Nephron (organoid): ENCODE results near the gene ARHGEF4.
A peak's percentile ranks its signal among the peaks of the same experiment; 100 is the strongest.

Source experiments
- H3K27ac Mint-ChIP-seq, 3 experiments: 2 replicates each; pipeline ENCODE4 v1.8.0; 2020; ENCODE audit warnings: mixed read lengths in 3 of 3, mild to moderate bottlenecking in 2 of 3, moderate library complexity in 1 of 3
- H3K27me3 Mint-ChIP-seq: 2 replicates; pipeline ENCODE4 v1.8.0; 2021; ENCODE audit warnings: low read depth, mild to moderate bottlenecking, moderate library complexity, mixed read lengths
- H3K36me3 Mint-ChIP-seq: 2 replicates; pipeline ENCODE4 v1.8.0; 2020; ENCODE audit warnings: low read depth, mixed read lengths
- H3K4me1 Mint-ChIP-seq: 2 replicates; pipeline ENCODE4 v1.8.0; 2020; ENCODE audit warnings: mixed read lengths
- H3K4me3 Mint-ChIP-seq, 3 experiments: 2 replicates each; pipeline ENCODE4 v1.8.0; 2020; ENCODE audit warnings: mild to moderate bottlenecking in 3 of 3, mixed read lengths in 3 of 3, moderate library complexity in 2 of 3
- H3K9me3 Mint-ChIP-seq: 2 replicates; pipeline ENCODE4 v1.8.0; 2020; ENCODE audit warnings: mixed read lengths
- TF ChIP-seq, protein P1 (sequence below), 3 experiments: fragments of 200-600 bp; sonication (generic); IDR thresholded peaks; one replicate each; pipeline ENCODE4 v1.5.0; 2021; ENCODE audit warnings: antibody characterized with exemption in 3 of 3; ENCODE audit not compliant: unreplicated experiment in 3 of 3

Gene ARHGEF4

DNA sequence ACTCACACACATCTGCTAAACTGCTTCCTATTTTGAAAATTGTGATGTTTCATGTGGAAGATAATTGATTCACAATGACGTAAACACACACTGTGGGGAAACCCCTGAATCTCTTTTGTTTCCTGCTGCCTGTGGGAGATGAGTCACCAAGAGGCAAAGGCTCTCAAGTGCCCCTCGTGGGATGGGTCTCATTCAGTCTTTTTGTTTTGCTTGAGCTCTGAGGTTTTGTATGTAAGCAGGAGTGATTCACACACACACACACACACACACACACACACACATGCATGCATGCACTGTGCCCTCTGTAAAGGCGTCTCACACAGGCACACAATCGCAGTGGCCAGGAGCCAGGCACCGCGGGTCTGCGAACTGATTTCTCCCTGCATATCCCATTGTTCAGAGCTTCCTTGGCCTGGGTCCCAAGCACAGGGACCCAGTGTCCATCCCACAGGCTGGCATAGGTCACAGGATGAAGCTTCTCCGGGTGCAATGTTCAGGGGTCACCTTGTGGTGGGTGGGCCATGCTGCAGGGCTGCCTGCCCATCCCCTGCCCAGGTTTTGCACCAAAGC lies 12.1 kb upstream of the ARHGEF4 start:
- peaks cover 29% of the 10 kb centered on the region for H3K4me1 Mint-ChIP-seq
- TF ChIP-seq, protein P1, sequence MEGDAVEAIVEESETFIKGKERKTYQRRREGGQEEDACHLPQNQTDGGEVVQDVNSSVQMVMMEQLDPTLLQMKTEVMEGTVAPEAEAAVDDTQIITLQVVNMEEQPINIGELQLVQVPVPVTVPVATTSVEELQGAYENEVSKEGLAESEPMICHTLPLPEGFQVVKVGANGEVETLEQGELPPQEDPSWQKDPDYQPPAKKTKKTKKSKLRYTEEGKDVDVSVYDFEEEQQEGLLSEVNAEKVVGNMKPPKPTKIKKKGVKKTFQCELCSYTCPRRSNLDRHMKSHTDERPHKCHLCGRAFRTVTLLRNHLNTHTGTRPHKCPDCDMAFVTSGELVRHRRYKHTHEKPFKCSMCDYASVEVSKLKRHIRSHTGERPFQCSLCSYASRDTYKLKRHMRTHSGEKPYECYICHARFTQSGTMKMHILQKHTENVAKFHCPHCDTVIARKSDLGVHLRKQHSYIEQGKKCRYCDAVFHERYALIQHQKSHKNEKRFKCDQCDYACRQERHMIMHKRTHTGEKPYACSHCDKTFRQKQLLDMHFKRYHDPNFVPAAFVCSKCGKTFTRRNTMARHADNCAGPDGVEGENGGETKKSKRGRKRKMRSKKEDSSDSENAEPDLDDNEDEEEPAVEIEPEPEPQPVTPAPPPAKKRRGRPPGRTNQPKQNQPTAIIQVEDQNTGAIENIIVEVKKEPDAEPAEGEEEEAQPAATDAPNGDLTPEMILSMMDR (IDR thresholded peaks at IDR 0.05; ENCODE audit: unreplicated experiment in 3 of 3) = no peak
- no peaks in the 10 kb centered on the region for H3K36me3 Mint-ChIP-seq
- no peak overlapping the region for H3K4me3 Mint-ChIP-seq
- peaks cover 13% of the 10 kb centered on the region for H3K27me3 Mint-ChIP-seq
- peak overlapping the region in 2 of 3 experiments; percentile 9 to 41 for H3K27ac Mint-ChIP-seq
- H3K9me3 Mint-ChIP-seq = no peaks in the 10 kb centered on the region

DNA sequence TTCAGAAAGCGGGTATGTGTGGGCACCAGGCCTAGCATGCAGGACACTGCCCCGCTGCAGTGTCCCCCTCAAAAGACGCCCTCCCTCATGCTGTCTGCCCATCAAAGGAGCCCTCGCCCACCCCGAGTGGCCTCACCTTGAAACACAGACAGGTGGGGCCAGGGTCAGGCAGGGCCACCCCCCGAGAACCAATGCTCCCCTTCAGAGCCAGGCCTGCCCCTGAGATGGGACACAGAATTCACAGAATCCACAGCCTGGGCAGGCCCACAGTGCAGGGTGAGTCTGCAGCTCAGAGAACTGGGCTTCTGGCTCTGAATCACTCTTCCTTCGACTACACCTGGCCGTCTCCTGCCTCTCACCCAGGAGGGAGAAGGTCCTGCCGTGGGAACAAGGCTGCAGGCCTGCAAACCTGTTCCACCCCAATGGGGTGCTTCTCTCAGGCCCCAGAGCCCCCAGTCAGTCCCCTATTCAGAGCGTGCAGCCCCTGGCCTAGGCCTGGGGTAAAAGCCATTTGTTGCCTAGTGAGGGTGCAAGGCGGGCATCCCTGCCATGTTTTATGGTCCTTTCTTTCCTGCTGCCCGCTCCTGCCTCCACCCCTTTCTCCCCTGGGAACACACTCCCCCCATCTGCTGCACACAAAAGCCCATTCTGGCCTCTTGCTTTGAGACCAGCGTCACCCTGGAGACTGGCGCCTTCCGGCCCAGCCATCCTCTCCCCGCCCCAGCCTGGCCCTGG lies 11.3 kb upstream of the ARHGEF4 start:
- TF ChIP-seq, protein P1 (IDR thresholded peaks at IDR 0.05; ENCODE audit: unreplicated experiment in 3 of 3) = no peak
- Mint-ChIP-seq H3K27ac (no peak overlapping the region), H3K27me3 (peaks cover 13% of the 10 kb centered on the region), H3K4me3 (no peak overlapping the region), H3K4me1 (peaks cover 22% of the 10 kb centered on the region), H3K9me3 (no peaks in the 10 kb centered on the region), H3K36me3 (no peaks in the 10 kb centered on the region)

DNA sequence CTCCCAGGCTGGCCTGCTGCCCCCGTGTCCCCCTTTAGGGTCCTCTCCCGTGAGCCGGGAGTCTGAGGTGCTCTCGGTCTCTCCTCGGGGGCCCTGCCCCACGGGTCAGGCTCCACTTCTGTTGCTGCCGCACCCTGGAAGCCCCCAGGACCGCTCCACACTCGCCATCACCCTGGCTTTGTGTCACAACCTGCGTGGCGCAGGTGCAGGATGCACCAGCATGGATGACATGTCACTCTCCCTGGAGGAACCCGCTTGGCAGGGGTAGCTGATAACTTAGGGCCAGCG lies 10.8 kb upstream of the ARHGEF4 start:
- H3K27ac Mint-ChIP-seq = no peak overlapping the region
- H3K27me3 Mint-ChIP-seq = peaks cover 19% of the 10 kb centered on the region
- TF ChIP-seq, protein P1 (IDR thresholded peaks at IDR 0.05; ENCODE audit: unreplicated experiment in 3 of 3) = no peak
- H3K4me1 Mint-ChIP-seq = peaks cover 17% of the 10 kb centered on the region
- no peaks in the 10 kb centered on the region for H3K9me3 Mint-ChIP-seq
- H3K36me3 Mint-ChIP-seq = no peaks in the 10 kb centered on the region
- H3K4me3 Mint-ChIP-seq = no peak overlapping the region

DNA sequence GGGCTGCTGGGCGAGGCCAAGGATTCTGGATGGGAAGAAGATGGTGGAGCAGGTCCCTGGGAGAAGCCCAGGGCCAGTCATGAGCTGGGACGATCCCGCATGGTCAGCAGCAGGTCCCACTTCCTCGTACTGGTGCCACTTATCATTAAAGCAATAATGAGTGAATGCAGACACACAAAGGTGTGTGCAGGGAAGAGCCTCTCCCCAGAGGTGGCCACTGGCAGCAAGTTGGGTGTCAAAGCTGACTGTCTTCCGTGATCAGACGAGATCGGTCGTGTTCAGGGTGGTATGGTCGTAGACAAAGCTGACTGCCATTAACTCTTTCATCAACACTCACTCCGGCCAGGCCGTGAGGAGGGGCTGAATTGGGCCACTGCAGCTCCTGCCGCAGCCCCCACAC lies 10.3 kb upstream of the ARHGEF4 start:
- H3K9me3 Mint-ChIP-seq = no peaks in the 10 kb centered on the region
- H3K4me3 Mint-ChIP-seq = no peak overlapping the region
- H3K27me3 Mint-ChIP-seq = peaks cover 17% of the 10 kb centered on the region
- TF ChIP-seq, protein P1 (IDR thresholded peaks at IDR 0.05; ENCODE audit: unreplicated experiment in 3 of 3) = no peak
- H3K36me3 Mint-ChIP-seq = no peaks in the 10 kb centered on the region
- H3K27ac Mint-ChIP-seq = no peak overlapping the region
- peaks cover 12% of the 10 kb centered on the region for H3K4me1 Mint-ChIP-seq

DNA sequence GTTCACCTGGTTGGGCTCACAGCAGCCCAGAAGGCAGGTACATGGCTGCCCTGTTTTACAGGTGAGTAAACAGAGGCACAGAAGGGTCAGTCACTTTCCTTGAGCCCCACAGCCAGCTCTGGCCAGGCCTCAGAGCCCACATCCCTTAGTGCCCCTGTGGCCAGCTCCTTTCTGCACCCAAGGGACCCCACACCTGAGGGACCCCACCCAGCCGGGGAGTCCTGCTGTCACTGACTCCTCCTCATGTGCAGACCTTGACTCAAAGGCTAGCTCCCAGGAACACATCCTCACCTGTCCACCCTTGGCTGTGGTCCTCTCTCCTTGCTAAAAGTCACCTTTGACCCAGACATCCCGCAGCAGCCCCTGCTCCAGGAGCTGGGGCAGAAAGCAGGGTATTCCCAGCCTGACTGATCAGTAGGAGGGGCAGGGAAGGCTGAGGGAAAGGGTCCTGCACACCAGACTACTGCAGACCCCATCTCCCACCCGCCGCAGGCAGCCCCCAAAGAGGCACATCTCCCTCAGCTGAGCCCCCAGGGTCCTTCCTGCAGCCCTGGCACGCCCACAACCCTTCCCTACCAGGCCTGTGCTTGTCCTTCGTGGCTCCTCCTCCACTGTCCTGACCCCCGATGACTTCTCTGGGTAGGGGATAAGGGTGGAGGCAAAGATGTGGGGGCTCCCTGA lies 9.8 kb upstream of the ARHGEF4 start:
- Mint-ChIP-seq H3K4me1 (peaks cover 7% of the 10 kb centered on the region), H3K27ac (no peak overlapping the region), H3K4me3 (no peak overlapping the region), H3K9me3 (no peaks in the 10 kb centered on the region), H3K36me3 (no peaks in the 10 kb centered on the region), H3K27me3 (peaks cover 14% of the 10 kb centered on the region)
- TF ChIP-seq, protein P1 (IDR thresholded peaks at IDR 0.05; ENCODE audit: unreplicated experiment in 3 of 3) = no peak
